GM10847 (cell line): ENCODE measurements around the gene MACO1.

Source experiments
- POLR2A ChIP-seq: IDR thresholded peaks from 2 replicates; pipeline ENCODE4 v1.6.1; 2011; ENCODE audit not compliant: insufficient read length; ENCODE audit errors: extremely low read depth

MACO1 gene

DNA sequence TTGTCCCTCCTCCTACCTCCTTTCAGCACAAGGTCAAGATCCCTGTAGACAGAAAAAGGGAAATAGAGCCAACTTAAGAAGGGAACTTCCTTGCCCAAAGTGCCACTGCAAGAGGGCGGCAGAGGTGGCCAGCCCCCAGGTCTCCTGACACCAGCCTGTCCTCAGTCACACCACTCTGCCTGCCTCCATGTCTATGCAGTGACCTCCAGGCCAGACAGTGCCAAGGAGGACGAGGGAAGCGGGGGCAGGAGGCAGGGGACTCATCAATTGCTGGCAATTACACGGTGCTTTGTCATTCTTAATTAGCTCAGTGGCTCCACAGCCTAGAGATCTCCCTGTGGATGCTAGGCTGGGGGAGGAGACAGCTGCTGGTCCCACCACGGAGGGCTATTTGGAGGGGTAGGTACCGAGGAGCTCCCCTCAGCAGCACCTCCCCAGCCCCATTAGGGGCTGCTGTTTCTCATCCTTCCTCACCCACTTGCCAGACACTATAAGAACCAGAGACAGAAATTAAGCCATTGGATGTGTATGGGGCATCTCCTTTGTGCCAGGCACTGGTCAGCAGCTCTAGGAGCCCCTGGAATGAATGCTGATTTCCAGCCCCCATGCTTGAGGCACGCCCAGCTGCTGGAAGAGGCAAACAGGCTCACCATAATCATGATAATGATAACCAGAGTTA, 106.6 kb downstream of the MACO1 start:
- no peak for TF ChIP-seq POLR2A

DNA sequence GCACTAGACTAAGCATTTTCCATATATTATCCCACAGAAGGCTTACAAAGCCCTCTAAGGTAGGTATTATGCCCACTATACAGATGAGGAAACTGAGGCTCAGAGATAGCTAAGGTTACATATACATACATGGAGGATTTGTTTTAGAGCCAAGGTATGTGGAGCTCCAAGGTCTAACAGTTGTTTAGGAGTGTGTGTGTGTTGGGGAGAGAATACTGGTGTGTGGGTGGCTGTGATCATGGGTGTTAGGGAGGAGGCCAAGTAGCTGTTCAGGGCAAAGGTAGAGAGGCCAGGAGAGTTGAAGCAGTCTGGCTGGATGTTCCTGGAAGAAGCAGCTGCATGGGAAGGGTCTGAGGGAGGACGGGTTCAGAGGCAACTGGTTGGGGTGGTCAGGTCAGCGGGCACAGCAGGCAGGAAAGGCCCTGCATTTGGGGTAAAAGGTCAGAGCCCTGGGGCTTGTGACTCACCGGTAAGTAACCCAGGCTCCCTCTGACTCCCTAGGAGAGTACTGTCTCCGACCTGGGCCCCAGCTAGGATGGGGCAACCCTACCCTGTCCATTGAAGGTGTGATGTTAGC, 107.6 kb downstream of the MACO1 start:
- TF ChIP-seq POLR2A: no peak

- TF ChIP-seq POLR2A: no peak
Measured at GRCh38 chr1:25540750-25541342, 110.1 kb downstream of the MACO1 start.

- TF ChIP-seq POLR2A: no peak
Measured at GRCh38 chr1:25541425-25541824, 110.7 kb downstream of the MACO1 start.

- TF ChIP-seq POLR2A: no peak
Measured at GRCh38 chr1:25541889-25542658, 111.4 kb downstream of the MACO1 start.

DNA sequence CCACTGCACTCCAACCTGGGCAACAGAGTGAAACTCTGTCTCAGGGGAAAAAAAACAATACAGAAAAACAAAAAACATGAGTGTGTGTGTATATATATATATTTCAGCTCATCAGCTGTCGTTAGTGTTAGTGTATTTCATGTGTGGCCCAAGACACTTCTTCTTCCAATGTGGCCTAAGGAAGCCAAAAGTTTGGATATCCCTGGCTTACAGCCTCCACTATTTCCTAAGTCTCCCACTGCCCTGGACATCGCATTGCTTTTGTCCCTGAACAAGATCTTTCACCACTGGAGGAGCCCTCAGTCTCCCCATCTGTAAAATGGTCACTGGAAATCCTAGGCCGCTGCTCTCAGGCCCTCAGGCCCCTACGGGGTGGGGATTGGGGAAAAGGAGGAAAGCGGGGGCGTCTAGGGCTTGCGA, 112.3 kb downstream of the MACO1 start:
- no peak for TF ChIP-seq POLR2A

DNA sequence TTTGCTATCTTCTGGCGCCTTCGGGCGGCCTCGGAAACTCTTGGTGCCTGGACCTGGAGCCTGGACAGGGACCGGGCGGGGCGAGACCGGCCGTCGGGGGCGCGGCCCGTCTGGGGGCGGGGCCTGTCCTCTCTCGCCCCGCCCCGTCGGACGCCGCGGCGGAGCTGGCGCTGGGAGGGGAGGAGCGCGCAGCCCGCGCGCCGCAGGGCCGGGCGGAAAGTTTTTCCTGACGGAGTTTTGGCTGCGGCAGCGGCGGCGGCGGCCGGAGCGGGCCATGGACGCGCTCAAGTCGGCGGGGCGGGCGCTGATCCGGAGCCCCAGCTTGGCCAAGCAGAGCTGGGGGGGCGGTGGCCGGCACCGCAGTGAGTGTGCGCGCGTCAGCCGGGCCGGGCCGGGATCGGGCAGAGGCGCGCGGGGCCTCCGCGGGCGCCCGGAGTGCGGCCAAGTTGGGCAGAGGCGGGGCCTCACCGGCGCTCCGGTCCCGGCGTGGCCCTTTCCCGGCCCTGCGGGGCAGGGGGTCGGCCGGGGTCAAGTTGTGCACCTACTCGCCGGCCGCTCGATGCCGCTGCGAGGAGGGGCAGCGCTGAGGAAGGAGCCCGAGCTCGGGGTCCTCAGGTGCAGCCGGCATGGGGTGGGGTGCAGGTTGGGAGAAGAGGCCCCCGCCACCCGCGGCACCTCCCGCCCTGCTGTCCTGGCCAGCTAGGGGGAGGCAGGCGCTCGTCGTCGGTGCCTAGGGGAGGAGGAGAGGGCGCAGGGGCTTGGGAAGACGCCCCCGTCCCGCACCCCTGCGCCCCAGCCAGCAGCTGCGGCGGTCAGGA, 112.9 kb downstream of the MACO1 start, which contains the start of gene LDLRAP1:
Gene LDLRAP1 (plus strand): TSS at position 182 of the 818 bp plus-strand sequence. CDS start 93 bp downstream, at position 275.
- peak; percentile 27 for TF ChIP-seq POLR2A

DNA sequence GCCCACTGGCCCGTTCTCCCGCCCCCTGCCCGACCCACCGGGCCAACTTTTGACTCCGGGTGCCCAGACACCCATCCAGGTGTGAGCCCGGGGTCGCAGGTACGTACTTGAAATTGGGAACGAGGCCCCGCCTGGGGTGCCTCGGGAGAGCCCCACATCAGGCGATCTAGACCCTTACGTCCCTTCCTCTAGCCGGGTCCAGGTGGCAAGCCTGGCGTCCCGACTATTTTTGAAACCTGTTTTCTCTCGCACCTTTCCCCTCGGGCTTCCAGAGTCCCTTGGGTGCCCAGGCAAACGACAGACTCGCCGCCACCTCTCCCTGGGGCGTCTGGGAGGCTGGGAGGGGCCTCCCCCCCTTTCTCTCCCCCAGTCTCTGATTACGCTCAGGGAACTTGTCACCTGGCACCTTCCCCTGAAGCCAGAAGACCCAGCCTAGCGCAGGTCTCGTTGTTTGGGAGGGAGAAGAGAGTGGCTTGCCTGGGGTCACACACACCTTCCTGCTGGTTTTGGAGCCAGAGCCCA, 113.6 kb downstream of the MACO1 start:
- TF ChIP-seq POLR2A: no peak

- no peak for TF ChIP-seq POLR2A
Measured at GRCh38 chr1:25544819-25545218, 114.1 kb downstream of the MACO1 start.

GRCh38 chr1:25545767-25546166, 115.1 kb downstream of the MACO1 start:
- no peak for TF ChIP-seq POLR2A

DNA sequence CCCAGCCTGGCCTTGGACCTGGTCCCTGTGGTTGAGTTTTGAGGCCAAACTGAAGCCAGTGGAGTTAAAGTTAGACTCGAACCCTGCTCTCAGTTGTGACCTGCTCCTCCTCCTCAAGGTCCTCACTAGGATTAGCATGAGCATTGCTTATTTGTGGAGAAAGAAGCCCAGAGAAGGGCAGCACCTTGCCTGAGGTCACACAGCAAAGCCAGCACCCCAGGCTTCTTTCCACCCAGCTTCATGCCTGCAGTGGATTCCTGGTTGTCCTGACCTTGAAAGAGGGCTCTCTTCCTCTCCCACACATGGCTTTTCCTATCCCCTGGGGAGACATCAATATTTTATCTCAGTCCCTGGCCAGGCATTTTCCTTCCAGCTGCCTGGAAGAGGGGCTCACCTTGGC, 115.5 kb downstream of the MACO1 start:
- no peak for TF ChIP-seq POLR2A

DNA sequence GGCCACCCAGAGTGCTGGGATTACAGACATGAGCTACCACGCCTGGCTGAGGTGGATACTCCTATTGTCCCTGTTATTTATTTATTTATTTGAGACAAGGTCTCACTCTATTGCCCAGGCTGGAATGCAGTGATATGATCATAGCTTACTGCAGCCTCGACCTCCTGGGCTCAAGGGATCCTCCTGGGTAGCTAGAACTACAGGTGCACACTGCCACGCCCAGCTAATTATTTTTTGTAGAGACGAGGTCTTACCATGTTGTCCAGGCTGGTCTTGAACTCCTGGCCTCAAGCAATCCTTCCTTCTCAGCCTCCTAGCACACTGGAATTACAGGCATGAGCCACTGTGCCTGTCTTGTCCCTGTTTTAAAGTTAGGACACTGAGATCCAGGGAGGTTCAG, 117.9 kb downstream of the MACO1 start:
- TF ChIP-seq POLR2A: no peak

DNA sequence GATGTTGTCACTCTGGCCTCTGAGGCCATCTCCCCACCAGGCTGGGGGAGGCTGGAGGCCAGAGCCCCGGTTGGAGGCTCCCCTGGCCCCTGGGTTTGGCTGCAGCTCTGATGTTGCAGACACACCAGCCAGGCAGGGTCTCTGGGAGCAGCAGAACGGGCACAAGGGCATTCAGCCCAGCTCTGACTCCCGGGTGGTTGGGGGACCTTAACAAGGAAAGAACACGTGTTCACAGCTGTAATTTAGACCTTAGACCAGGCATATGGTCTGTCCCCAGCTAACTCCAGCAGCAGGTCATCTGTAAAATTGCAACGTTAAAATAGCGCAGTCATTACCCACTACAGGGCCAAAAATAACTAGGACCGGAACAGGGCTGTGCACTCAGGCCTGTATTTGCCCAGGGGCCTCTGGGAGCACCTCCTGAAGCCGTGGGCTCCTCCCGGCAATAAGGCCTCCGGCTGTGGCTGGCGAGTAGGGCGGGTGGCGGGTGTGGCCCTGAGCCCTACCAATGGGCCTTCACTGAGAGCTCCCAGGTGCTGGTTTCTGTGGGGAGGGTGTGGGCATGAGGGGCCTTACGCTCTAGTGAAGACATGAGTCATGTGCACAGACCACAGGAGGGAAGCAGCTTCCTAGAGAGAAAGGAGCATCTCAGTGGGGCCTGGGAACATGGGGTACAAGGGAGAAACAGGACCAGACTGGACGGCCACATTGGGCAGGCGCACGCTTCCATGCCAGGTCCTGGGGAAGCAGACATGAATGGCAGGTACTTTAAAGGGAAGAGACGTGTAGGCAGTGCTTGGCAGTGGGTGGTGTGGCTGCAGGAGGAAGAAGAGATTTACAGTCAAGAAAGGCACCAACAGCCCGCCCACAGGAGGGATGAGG, 118.8 kb downstream of the MACO1 start:
- peak; percentile 14 for TF ChIP-seq POLR2A
